ENCODE measurements around the gene PSME2.

The PSME2 gene

GRCh38 chr14:24135834-24136683, 10.4 kb downstream of the PSME2 start, which contains the start of gene PSME1:
Gene PSME1, plus strand, starts transcription at chr14:24136194. Its CDS starts 69 bp downstream, at chr14:24136263.
- DNase-seq (ENCODE audit: low read depth in 2 of 2): peak; percentile 87 to 93

- no peak for DNase-seq (ENCODE audit: low read depth in 2 of 2)
Observed at GRCh38 chr14:24135584-24135833, 10.9 kb downstream of the PSME2 start.

DNA sequence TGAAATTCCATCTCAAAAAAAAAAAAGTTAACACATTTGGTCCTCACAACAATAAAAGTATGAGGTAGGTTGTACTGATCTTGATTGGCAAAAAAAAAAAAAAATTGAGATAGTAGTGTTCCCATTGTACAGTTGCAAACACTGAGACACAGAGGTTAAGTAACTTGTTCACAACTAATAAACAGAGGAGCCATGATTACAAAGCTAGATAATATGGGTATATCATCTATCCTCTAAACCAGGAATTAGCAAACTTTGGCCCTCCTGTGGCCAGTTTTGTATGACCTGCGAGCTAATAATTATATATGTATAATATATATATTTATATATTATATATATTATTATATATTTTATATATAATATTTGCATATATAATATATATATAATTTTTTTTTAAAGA, 12.7 kb downstream of the PSME2 start:
- DNase-seq (ENCODE audit: low read depth in 2 of 2): no peak

- DNase-seq (ENCODE audit: low read depth in 2 of 2): no peak
Observed at GRCh38 chr14:24132976-24133375, 13.4 kb downstream of the PSME2 start.

GRCh38 chr14:24132061-24132685, 14.2 kb downstream of the PSME2 start:
- no peak for DNase-seq (ENCODE audit: low read depth in 2 of 2)

- no peak for DNase-seq (ENCODE audit: low read depth in 2 of 2)
Observed at GRCh38 chr14:24131549-24131966, 14.9 kb downstream of the PSME2 start.

DNA sequence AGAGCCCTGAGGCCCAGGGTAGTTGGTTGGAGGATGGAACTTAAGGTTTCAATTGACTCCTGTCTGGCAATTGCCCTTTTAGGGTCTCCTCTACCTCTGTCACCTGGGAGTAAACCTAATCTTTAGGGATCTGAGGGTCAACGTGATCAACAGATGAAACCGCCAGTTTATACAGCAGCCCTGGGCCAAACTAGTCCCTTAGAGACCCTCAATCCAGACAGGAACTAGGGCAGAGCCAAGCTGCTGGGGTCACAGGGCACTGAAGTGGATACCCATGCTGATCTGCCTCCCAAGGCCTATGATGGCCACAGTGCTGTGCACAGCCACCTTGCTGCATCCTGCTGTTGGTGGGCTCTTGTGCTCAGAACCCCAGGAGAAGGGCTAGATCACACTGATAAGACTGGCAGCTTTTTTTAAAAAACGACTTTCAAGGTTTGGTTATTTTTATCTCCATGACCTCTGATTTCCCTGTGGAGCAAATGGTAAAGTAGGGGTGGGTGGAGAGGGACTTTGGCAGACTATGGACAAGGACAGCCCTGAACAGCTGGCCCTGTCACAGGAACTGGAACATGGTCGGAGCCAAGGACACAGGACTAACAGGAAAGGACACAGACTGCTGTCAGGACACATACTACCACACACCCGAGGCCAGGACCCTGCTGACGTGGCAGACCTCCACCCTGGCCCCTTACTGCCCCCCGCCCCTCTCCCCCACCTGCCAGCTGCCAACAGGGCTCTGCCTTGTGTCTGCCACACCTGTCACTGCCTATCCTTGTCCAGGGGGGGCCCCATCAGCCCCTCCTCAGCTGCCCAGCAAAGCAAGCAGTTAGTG, 15.5 kb downstream of the PSME2 start:
- no peak for DNase-seq (ENCODE audit: low read depth in 2 of 2)

GRCh38 chr14:24130380-24130716, 16.1 kb downstream of the PSME2 start, which contains the start of gene FITM1:
Gene FITM1, plus strand, starts transcription at chr14:24130659. Its CDS starts 905 bp downstream, at chr14:24131564.
- DNase-seq (ENCODE audit: low read depth in 2 of 2): no peak

DNA sequence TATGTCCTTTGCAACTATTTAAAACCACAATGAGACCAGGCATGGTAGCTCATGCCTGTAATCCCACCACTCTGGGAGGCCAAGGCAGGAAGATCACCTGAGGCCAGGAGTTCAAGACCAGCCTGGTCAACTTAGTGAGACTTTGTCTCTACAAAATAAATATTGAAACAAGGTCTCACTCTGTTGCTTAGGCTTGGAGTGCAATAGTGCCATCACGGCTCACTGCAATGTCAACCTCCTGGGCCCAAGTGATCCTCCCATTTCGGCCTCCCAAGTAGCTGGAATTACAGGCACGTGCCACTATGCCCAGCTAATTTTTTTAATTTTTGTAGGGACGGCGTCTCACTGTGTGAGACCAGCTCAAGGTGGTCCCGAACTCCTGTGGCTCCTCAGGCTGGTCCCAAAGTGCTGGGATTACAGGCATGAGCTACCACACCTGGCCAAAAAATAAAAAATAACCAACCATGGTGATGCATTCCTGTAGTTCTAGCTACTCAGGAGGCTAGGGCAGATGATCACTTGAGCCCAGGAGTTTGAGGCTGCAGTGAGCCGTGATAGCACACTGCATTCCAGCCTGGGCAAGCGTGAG, 16.9 kb downstream of the PSME2 start:
- no peak for DNase-seq (ENCODE audit: low read depth in 2 of 2)

DNA sequence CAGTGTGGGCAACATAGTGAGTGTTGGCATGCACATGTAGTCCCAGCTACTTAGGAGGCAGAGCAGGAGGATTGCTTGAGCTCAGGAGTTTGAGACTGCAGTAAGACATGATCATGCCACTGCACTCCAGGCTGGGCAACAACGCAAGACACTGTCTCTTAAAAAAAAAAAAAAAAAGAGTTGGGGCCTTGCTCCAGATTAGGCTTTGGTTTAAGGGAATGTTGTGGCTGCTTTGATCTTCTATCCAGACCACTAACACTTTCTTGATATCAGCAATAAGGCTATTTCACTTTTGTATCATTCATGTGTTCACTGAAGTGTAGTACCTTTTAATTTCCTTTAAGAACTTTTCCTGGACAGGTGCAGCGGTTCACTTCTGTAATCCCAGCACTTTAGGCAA, 18.7 kb downstream of the PSME2 start:
- DNase-seq (ENCODE audit: low read depth in 2 of 2): no peak

GRCh38 chr14:24126939-24127338, 19.5 kb downstream of the PSME2 start:
- DNase-seq (ENCODE audit: low read depth in 2 of 2): no peak

DNA sequence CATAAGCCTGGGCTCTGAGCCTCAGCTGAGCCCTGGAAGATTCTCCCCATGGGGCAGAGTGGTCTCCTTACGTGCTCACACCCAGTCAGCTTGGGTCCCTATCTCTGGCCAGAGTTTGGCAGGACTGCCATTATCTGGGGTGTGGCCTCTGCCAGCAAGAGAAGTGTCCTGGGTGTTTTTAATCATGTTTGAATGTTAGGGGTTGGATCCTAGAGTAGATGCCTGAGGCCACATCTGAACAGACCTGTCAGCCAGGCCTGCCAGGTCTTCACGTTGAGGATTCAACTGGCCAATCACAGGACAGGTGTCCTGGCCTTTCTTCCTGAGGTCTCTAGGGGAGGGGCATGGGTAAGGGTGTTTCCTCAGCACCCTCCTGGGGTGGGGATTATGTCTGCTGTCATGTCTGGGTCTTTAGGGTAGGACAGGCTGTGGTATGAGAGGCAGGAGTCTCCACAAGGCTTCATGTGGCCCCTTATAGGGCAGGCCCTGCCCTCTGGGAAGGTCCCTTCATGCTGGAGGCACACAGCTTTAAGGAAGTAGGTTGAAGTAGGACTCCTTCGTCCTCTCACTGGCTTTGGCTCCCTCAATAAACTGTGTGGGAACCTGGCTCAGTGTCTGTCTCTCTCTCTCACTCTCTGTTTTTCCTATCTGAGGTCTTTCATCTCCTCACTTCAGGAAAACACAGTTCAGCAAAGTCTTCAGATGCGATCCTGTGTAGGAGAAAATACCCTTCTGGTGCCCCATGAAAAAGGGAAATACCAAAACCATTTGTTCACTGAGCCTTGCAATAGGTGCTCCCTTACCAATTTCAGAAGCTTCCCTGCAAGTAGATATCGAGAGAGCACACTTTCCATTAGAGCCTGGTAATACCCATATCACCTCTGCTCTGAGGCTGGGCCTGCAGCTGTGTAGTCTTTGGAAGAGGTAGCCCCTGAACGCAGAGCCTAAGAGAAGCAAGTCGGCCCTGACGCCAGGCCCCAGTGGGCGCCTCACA, 22.7 kb downstream of the PSME2 start:
- DNase-seq (ENCODE audit: low read depth in 2 of 2): no peak

GRCh38 chr14:24122898-24123297, 23.5 kb downstream of the PSME2 start:
- DNase-seq (ENCODE audit: low read depth in 2 of 2): no peak

DNA sequence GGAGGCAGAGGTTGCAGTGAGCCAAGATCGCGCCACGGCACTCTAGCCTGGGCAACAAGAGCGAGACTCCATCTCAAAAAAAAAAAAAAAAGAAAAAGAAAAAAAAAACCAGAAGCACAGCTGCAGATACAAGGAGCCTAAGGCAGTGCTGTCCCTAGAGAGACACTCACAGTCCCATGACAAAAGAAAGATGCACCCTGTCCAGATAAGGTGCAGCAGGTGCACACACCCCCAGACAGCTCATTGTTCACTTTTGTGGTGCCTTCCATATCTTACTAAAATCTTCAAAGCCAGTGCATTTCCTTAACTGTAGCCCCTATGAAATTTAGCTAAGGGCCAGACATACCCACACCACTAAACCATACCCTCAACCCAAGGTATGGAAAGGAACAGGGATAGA, 24.0 kb downstream of the PSME2 start:
- no peak for DNase-seq (ENCODE audit: low read depth in 2 of 2)

DNA sequence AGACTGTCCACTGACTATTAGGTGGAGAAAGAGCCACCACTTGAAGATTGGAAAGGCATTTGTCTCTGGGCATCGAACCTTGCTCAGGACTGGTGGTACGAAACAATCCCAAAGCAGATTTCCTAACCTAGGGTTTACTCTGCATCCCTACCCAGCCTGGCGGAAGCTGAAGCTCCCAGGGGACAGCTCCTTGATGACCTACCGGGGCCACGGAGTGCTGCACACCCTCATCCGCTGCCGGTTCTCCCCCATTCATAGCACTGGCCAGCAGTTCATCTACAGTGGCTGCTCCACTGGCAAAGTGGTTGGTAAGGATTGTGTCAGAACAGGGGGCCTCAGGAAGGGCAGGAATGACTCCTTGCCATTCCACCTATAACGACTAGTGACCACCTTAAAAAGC, 25.2 kb downstream of the PSME2 start:
- DNase-seq (ENCODE audit: low read depth in 2 of 2): no peak

DNA sequence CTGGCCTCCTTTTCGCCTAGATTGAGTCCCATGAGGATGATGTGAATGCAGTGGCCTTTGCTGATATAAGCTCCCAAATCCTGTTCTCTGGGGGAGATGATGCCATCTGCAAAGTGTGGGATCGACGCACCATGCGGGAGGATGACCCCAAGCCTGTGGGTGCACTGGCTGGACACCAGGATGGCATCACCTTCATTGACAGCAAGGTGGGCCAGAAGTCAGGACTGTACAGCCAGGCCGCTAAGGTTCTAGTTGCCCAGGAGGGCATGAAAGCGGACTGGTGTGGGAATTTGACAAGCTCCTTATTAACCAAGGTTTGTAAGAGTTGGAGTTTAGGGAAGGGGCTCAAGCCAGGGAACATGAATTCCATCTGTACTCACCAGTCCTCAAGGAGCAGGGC, 26.7 kb downstream of the PSME2 start:
- DNase-seq (ENCODE audit: low read depth in 2 of 2): no peak

GRCh38 chr14:24117179-24117578, 29.2 kb downstream of the PSME2 start:
- DNase-seq (ENCODE audit: low read depth in 2 of 2): no peak

GRCh38 chr14:24116128-24116814, 30.1 kb downstream of the PSME2 start:
- DNase-seq (ENCODE audit: low read depth in 2 of 2): no peak

GRCh38 chr14:24115422-24116127, 30.8 kb downstream of the PSME2 start:
- DNase-seq (ENCODE audit: low read depth in 2 of 2): no peak
